ENCODE results near the gene SYNGR3.
"Not testable (repeated sequence)": the region's sequence is repeated elsewhere in the genome, so short reads cannot be mapped to it uniquely, and the experiment has no call there.

The SYNGR3 gene

GRCh38 chr16:2033057-2033908, 43.5 kb downstream of the SYNGR3 start:
- Histone ChIP-seq H3K27me3 (ENCODE audit: control insufficient read depth, insufficient read depth, low read length) (no peaks in the 10 kb centered on the region), H3K36me3 (ENCODE audit: control insufficient read depth, insufficient read depth, low read length) (peaks cover 3% of the 10 kb centered on the region), H3K9me3 (ENCODE audit: control insufficient read depth, insufficient read depth, low read length) (no peaks in the 10 kb centered on the region), H3K9ac (ENCODE audit: low read depth, low read length) (no peak overlapping the region), H3K4me1 (ENCODE audit: control insufficient read depth, insufficient read depth, low read length) (no peaks in the 10 kb centered on the region), H3K4me3 (ENCODE audit: low read depth, low read length) (no peak overlapping the region)

GRCh38 chr16:2033909-2034695, 44.3 kb downstream of the SYNGR3 start:
- H3K9me3 ChIP-seq (ENCODE audit: control insufficient read depth, insufficient read depth, low read length); H3K9ac ChIP-seq (ENCODE audit: low read depth, low read length); H3K4me3 ChIP-seq (ENCODE audit: low read depth, low read length); H3K27me3 ChIP-seq (ENCODE audit: control insufficient read depth, insufficient read depth, low read length); H3K36me3 ChIP-seq (ENCODE audit: control insufficient read depth, insufficient read depth, low read length); H3K4me1 ChIP-seq (ENCODE audit: control insufficient read depth, insufficient read depth, low read length): not testable (repeated sequence)

GRCh38 chr16:2034696-2035430, 45.1 kb downstream of the SYNGR3 start:
- Histone ChIP-seq H3K4me3 (ENCODE audit: low read depth, low read length) (no peak overlapping the region), H3K27me3 (ENCODE audit: control insufficient read depth, insufficient read depth, low read length) (no peaks in the 10 kb centered on the region), H3K36me3 (ENCODE audit: control insufficient read depth, insufficient read depth, low read length) (peaks cover 2% of the 10 kb centered on the region), H3K4me1 (ENCODE audit: control insufficient read depth, insufficient read depth, low read length) (no peaks in the 10 kb centered on the region), H3K9me3 (ENCODE audit: control insufficient read depth, insufficient read depth, low read length) (no peaks in the 10 kb centered on the region), H3K9ac (ENCODE audit: low read depth, low read length) (peak overlapping the region; percentile 37)

GRCh38 chr16:2035431-2036199, 45.8 kb downstream of the SYNGR3 start:
- Histone ChIP-seq H3K9me3 (ENCODE audit: control insufficient read depth, insufficient read depth, low read length) (no peaks in the 10 kb centered on the region), H3K27me3 (ENCODE audit: control insufficient read depth, insufficient read depth, low read length) (no peaks in the 10 kb centered on the region), H3K4me3 (ENCODE audit: low read depth, low read length) (no peak overlapping the region), H3K36me3 (ENCODE audit: control insufficient read depth, insufficient read depth, low read length) (no peaks in the 10 kb centered on the region), H3K4me1 (ENCODE audit: control insufficient read depth, insufficient read depth, low read length) (no peaks in the 10 kb centered on the region), H3K9ac (ENCODE audit: low read depth, low read length) (no peak overlapping the region)

GRCh38 chr16:2036200-2036966, 46.6 kb downstream of the SYNGR3 start:
- H3K27me3 ChIP-seq (ENCODE audit: control insufficient read depth, insufficient read depth, low read length) = no peaks in the 10 kb centered on the region
- H3K36me3 ChIP-seq (ENCODE audit: control insufficient read depth, insufficient read depth, low read length) = no peaks in the 10 kb centered on the region
- H3K9ac ChIP-seq (ENCODE audit: low read depth, low read length) = no peak overlapping the region
- no peak overlapping the region for H3K4me3 ChIP-seq (ENCODE audit: low read depth, low read length)
- no peaks in the 10 kb centered on the region for H3K9me3 ChIP-seq (ENCODE audit: control insufficient read depth, insufficient read depth, low read length)
- no peaks in the 10 kb centered on the region for H3K4me1 ChIP-seq (ENCODE audit: control insufficient read depth, insufficient read depth, low read length)

- Histone ChIP-seq H3K27me3 (ENCODE audit: control insufficient read depth, insufficient read depth, low read length) (no peaks in the 10 kb centered on the region), H3K36me3 (ENCODE audit: control insufficient read depth, insufficient read depth, low read length) (no peaks in the 10 kb centered on the region), H3K9me3 (ENCODE audit: control insufficient read depth, insufficient read depth, low read length) (no peaks in the 10 kb centered on the region), H3K9ac (ENCODE audit: low read depth, low read length) (peak overlapping the region; percentile 24), H3K4me1 (ENCODE audit: control insufficient read depth, insufficient read depth, low read length) (no peaks in the 10 kb centered on the region), H3K4me3 (ENCODE audit: low read depth, low read length) (no peak overlapping the region)
These were observed 47.3 kb downstream of the SYNGR3 start for GRCh38 chr16:2037115-2037514.

- Histone ChIP-seq H3K9me3 (ENCODE audit: control insufficient read depth, insufficient read depth, low read length) (no peaks in the 10 kb centered on the region), H3K4me1 (ENCODE audit: control insufficient read depth, insufficient read depth, low read length) (no peaks in the 10 kb centered on the region), H3K9ac (ENCODE audit: low read depth, low read length) (peak overlapping the region; percentile 24)
These were observed 48.0 kb downstream of the SYNGR3 start for GRCh38 chr16:2037647-2038381.

GRCh38 chr16:2038382-2039231, 48.8 kb downstream of the SYNGR3 start:
- peaks cover 4% of the 10 kb centered on the region for H3K36me3 ChIP-seq (ENCODE audit: control insufficient read depth, insufficient read depth, low read length)
- no peaks in the 10 kb centered on the region for H3K9me3 ChIP-seq (ENCODE audit: control insufficient read depth, insufficient read depth, low read length)
- H3K9ac ChIP-seq (ENCODE audit: low read depth, low read length) = no peak overlapping the region
- H3K27me3 ChIP-seq (ENCODE audit: control insufficient read depth, insufficient read depth, low read length) = no peaks in the 10 kb centered on the region
- H3K4me1 ChIP-seq (ENCODE audit: control insufficient read depth, insufficient read depth, low read length) = no peaks in the 10 kb centered on the region
- H3K4me3 ChIP-seq (ENCODE audit: low read depth, low read length) = no peak overlapping the region

More at GRCh38 chr16:2037647-2038381, 48.0 kb downstream of the SYNGR3 start:
- Histone ChIP-seq H3K4me3 (ENCODE audit: low read depth, low read length) (no peak overlapping the region), H3K36me3 (ENCODE audit: control insufficient read depth, insufficient read depth, low read length) (no peaks in the 10 kb centered on the region), H3K27me3 (ENCODE audit: control insufficient read depth, insufficient read depth, low read length) (no peaks in the 10 kb centered on the region)

GRCh38 chr16:2039274-2040031, 49.7 kb downstream of the SYNGR3 start:
- no peaks in the 10 kb centered on the region for H3K27me3 ChIP-seq (ENCODE audit: control insufficient read depth, insufficient read depth, low read length)
- peaks cover 8% of the 10 kb centered on the region for H3K36me3 ChIP-seq (ENCODE audit: control insufficient read depth, insufficient read depth, low read length)
- H3K4me1 ChIP-seq (ENCODE audit: control insufficient read depth, insufficient read depth, low read length) = no peaks in the 10 kb centered on the region
- no peak overlapping the region for H3K9ac ChIP-seq (ENCODE audit: low read depth, low read length)
- H3K4me3 ChIP-seq (ENCODE audit: low read depth, low read length) = no peak overlapping the region
- no peaks in the 10 kb centered on the region for H3K9me3 ChIP-seq (ENCODE audit: control insufficient read depth, insufficient read depth, low read length)

All from iPS-15b (cell line).